ENCODE measurements around the gene PPP1R15B. TPM values are rescaled to one million over a fixed set of nuclear protein-coding genes. Genes with fewer than 3 reads are reported as not detected.

The PPP1R15B gene
- total RNA-seq, 1 donor, result 23.9 TPM

GRCh38 chr1:204404629-204405028 is 7.0 kb downstream of the PPP1R15B start:
- peaks cover 63% of the 10 kb centered on the region for H3K79me2 ChIP-seq (ENCODE audit: insufficient read depth, low read length)
- no peak for TF ChIP-seq CTCF (IDR thresholded peaks at IDR 0.05; ENCODE audit: extremely low read depth, low read depth, low read length)

GRCh38 chr1:204402391-204402790 is 9.2 kb downstream of the PPP1R15B start:
- no peaks in the 10 kb centered on the region for H3K9me3 ChIP-seq (ENCODE audit: low read depth, low read length)
- no peak overlapping the region for H3K4me2 ChIP-seq (ENCODE audit: insufficient read depth, low read length)
- H4K20me1 ChIP-seq (ENCODE audit: insufficient read depth, low read length), result peaks cover 30% of the 10 kb centered on the region
- H3K27me3 ChIP-seq (ENCODE audit: insufficient read depth, low read length), result no peaks in the 10 kb centered on the region
- H3K4me3 ChIP-seq (ENCODE audit: insufficient read depth, low read length), result no peak overlapping the region
- H3K79me2 ChIP-seq (ENCODE audit: insufficient read depth, low read length), result peaks cover 40% of the 10 kb centered on the region
- no peak overlapping the region for H3K27ac ChIP-seq (ENCODE audit: low read depth, low read length)
- peaks cover 70% of the 10 kb centered on the region for H3K36me3 ChIP-seq (ENCODE audit: insufficient read depth, low read length)
- no peak overlapping the region for H2AFZ ChIP-seq (ENCODE audit: low read length)
- no peak for TF ChIP-seq CTCF (IDR thresholded peaks at IDR 0.05; ENCODE audit: extremely low read depth, low read depth, low read length)
- DNase-seq (ENCODE audit: insufficient read length, low spot score, missing footprints), result no peak
- peaks cover 12% of the 10 kb centered on the region for H3K4me1 ChIP-seq (ENCODE audit: insufficient read depth, low read length)

More at GRCh38 chr1:204404629-204405028, 7.0 kb downstream of the PPP1R15B start:
- peaks cover 59% of the 10 kb centered on the region for H3K36me3 ChIP-seq (ENCODE audit: insufficient read depth, low read length)
- H4K20me1 ChIP-seq (ENCODE audit: insufficient read depth, low read length), result peaks cover 53% of the 10 kb centered on the region
- DNase-seq (ENCODE audit: insufficient read length, low spot score, missing footprints), result no peak
- H3K4me3 ChIP-seq (ENCODE audit: insufficient read depth, low read length), result no peak overlapping the region
- no peak overlapping the region for H3K4me2 ChIP-seq (ENCODE audit: insufficient read depth, low read length)
- peaks cover 12% of the 10 kb centered on the region for H3K4me1 ChIP-seq (ENCODE audit: insufficient read depth, low read length)
- H3K9me3 ChIP-seq (ENCODE audit: low read depth, low read length), result no peaks in the 10 kb centered on the region
- H2AFZ ChIP-seq (ENCODE audit: low read length), result no peak overlapping the region
- no peaks in the 10 kb centered on the region for H3K27me3 ChIP-seq (ENCODE audit: insufficient read depth, low read length)
- no peak overlapping the region for H3K27ac ChIP-seq (ENCODE audit: low read depth, low read length)

DNA sequence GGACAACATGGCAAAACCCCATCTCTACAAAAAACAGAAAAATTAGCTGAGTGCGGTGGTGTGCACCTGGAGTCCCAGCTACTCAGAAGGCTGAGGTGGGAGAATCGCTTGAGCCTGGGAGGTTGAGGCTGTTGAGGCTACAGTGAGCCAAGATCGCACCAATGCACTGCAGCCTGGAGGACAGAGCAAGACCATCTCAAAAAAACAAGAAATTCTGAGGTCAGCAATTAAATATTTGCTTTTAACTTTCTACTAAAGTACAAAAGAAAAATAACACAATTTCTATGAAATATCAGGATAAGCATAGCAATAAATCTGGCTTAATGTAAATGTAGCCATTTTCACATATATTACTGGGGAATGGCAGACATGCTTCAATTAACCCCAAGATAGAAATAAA is 9.9 kb downstream of the PPP1R15B start:
- no peak overlapping the region for H2AFZ ChIP-seq (ENCODE audit: low read length)
- H4K20me1 ChIP-seq (ENCODE audit: insufficient read depth, low read length), result peaks cover 24% of the 10 kb centered on the region
- TF ChIP-seq CTCF (IDR thresholded peaks at IDR 0.05; ENCODE audit: extremely low read depth, low read depth, low read length), result no peak
- no peak overlapping the region for H3K4me2 ChIP-seq (ENCODE audit: insufficient read depth, low read length)
- DNase-seq (ENCODE audit: insufficient read length, low spot score, missing footprints), result no peak
- H3K79me2 ChIP-seq (ENCODE audit: insufficient read depth, low read length), result peaks cover 34% of the 10 kb centered on the region
- no peaks in the 10 kb centered on the region for H3K9me3 ChIP-seq (ENCODE audit: low read depth, low read length)
- peaks cover 10% of the 10 kb centered on the region for H3K4me1 ChIP-seq (ENCODE audit: insufficient read depth, low read length)
- no peaks in the 10 kb centered on the region for H3K27me3 ChIP-seq (ENCODE audit: insufficient read depth, low read length)
- peaks cover 71% of the 10 kb centered on the region for H3K36me3 ChIP-seq (ENCODE audit: insufficient read depth, low read length)
- H3K4me3 ChIP-seq (ENCODE audit: insufficient read depth, low read length), result no peak overlapping the region
- no peak overlapping the region for H3K27ac ChIP-seq (ENCODE audit: low read depth, low read length)

- peaks cover 26% of the 10 kb centered on the region for H3K79me2 ChIP-seq (ENCODE audit: insufficient read depth, low read length)
- no peaks in the 10 kb centered on the region for H3K27me3 ChIP-seq (ENCODE audit: insufficient read depth, low read length)
- H3K36me3 ChIP-seq (ENCODE audit: insufficient read depth, low read length), result peaks cover 64% of the 10 kb centered on the region
- no peak overlapping the region for H3K4me2 ChIP-seq (ENCODE audit: insufficient read depth, low read length)
- H3K9me3 ChIP-seq (ENCODE audit: low read depth, low read length), result no peaks in the 10 kb centered on the region
- no peak overlapping the region for H2AFZ ChIP-seq (ENCODE audit: low read length)
- no peak for TF ChIP-seq CTCF (IDR thresholded peaks at IDR 0.05; ENCODE audit: extremely low read depth, low read depth, low read length)
- DNase-seq (ENCODE audit: insufficient read length, low spot score, missing footprints), result no peak
- H3K27ac ChIP-seq (ENCODE audit: low read depth, low read length), result no peak overlapping the region
- H3K4me3 ChIP-seq (ENCODE audit: insufficient read depth, low read length), result no peak overlapping the region
- H4K20me1 ChIP-seq (ENCODE audit: insufficient read depth, low read length), result peaks cover 16% of the 10 kb centered on the region
- peaks cover 4% of the 10 kb centered on the region for H3K4me1 ChIP-seq (ENCODE audit: insufficient read depth, low read length)
These were observed 10.6 kb downstream of the PPP1R15B start for GRCh38 chr1:204400882-204401510.

Measured in osteoblast (primary cell).